ENCODE data around the gene TRIM49.
"Not testable (repeated sequence)": the region's sequence is repeated elsewhere in the genome, so short reads cannot be mapped to it uniquely, and the experiment has no call there.

GRCh38 chr11:89787506-89788063 is 20.8 kb downstream of the TRIM49 start:
- TF ChIP-seq, protein P1, sequence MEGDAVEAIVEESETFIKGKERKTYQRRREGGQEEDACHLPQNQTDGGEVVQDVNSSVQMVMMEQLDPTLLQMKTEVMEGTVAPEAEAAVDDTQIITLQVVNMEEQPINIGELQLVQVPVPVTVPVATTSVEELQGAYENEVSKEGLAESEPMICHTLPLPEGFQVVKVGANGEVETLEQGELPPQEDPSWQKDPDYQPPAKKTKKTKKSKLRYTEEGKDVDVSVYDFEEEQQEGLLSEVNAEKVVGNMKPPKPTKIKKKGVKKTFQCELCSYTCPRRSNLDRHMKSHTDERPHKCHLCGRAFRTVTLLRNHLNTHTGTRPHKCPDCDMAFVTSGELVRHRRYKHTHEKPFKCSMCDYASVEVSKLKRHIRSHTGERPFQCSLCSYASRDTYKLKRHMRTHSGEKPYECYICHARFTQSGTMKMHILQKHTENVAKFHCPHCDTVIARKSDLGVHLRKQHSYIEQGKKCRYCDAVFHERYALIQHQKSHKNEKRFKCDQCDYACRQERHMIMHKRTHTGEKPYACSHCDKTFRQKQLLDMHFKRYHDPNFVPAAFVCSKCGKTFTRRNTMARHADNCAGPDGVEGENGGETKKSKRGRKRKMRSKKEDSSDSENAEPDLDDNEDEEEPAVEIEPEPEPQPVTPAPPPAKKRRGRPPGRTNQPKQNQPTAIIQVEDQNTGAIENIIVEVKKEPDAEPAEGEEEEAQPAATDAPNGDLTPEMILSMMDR (IDR thresholded peaks at IDR 0.05), result not testable (repeated sequence)
- not testable (repeated sequence) for TF ChIP-seq POLR2A (IDR thresholded peaks at IDR 0.05)
